Gastroesophageal sphincter (tissue), 4 donors: ENCODE results near the gene PLXNB3. TPM values are rescaled to one million over a fixed set of nuclear protein-coding genes. Genes with fewer than 3 reads are reported as not detected.

ENCODE experiments used
- ATAC-seq: fragments of 150-250 bp; one replicate; pipeline ENCODE4 v1.9.1; 2016; ENCODE audit warnings: mild to moderate bottlenecking, moderate library complexity
- H3K27ac ChIP-seq, 4 donors: fragments of 200-600 bp; sonication (generic) in 3 of 4; 1 replicate in 3 of 4; 2 replicates in 1 of 4; pipeline ENCODE4 v1.5.1; 2016 to 2019
- H3K27me3 ChIP-seq: fragments of 200-600 bp; sonication (generic); one replicate; pipeline ENCODE4 v1.5.1; 2019
- H3K36me3 ChIP-seq, 2 donors: fragments of 200-600 bp; sonication (generic); one replicate each; pipeline ENCODE4 v1.5.1; 2019; ENCODE audit warnings: control low read depth in 1 of 2
- H3K4me1 ChIP-seq, 3 donors: fragments of 200-600 bp; sonication (generic); 1 replicate in 2 of 3; 2 replicates in 1 of 3; pipeline ENCODE4 v1.5.1; 2016 to 2019; ENCODE audit warnings: control low read depth in 2 of 3
- H3K4me3 ChIP-seq, 2 donors: fragments of 200-600 bp; sonication (generic); one replicate each; pipeline ENCODE4 v1.5.1; 2019; ENCODE audit warnings: mild to moderate bottlenecking in 1 of 2, moderate library complexity in 1 of 2
- H3K9me3 ChIP-seq, 3 donors: fragments of 200-600 bp; sonication (generic); one replicate each; pipeline ENCODE4 v1.5.1; 2017 to 2019; ENCODE audit warnings: control low read depth in 2 of 3
- CTCF ChIP-seq, 4 experiments: fragments of 200-600 bp in 2 of 4; fragments of 450-650 bp in 2 of 4; sonication (generic) in 1 of 4; IDR thresholded peaks; one replicate each; pipeline ENCODE4 v1.5.1; 2017 to 2019; ENCODE audit warnings: antibody characterized with exemption in 4 of 4, mild to moderate bottlenecking in 2 of 4, moderate library complexity in 2 of 4
- EP300 ChIP-seq: sonication (generic); formaldehyde crosslinking; IDR thresholded peaks from one replicate; pipeline ENCODE4 v1.6.1; 2017; ENCODE audit warnings: antibody characterized with exemption, mild to moderate bottlenecking
- POLR2A ChIP-seq, 2 donors: fragments of 450-650 bp; IDR thresholded peaks; one replicate each; pipeline ENCODE4 v1.6.1; 2017; ENCODE audit warnings: antibody characterized with exemption in 2 of 2, mild to moderate bottlenecking in 2 of 2, moderate library complexity in 1 of 2
- POLR2AphosphoS5 ChIP-seq: sonication (generic); formaldehyde crosslinking; IDR thresholded peaks from one replicate; pipeline ENCODE4 v1.6.1; 2017; ENCODE audit warnings: antibody characterized with exemption
- WGBS, 2 donors: methylation state at CpG; one replicate each; pipeline ENCODE4 v1.1.5; 2018; ENCODE audit warnings: low coverage in 1 of 2; 5-methylcytosine and 5-hydroxymethylcytosine counted together
- total RNA-seq, 4 donors: library from RNA; depleted of rRNA; stranded (reverse); fragments of >200 nt; gene quantifications; one replicate each; pipeline ENCODE4 v1.1.0, GENCODE V29; 2016

The PLXNB3 gene
- total RNA-seq, 4 donors from 2014 or later: 9.2 to 19.2 (median 16.8) TPM

GRCh38 chrX:153772316-153773217, 8.5 kb downstream of the PLXNB3 start:
- TF ChIP-seq POLR2AphosphoS5 (no peak), CTCF (IDR thresholded peaks at IDR 0.05) (no peak)
- Histone ChIP-seq H3K36me3 (peaks cover 0 to 88% of the 10 kb centered on the region in 2 donors), H3K9me3 (no peaks in the 10 kb centered on the region), H3K27ac (no peak overlapping the region), H3K4me3 (no peak overlapping the region), H3K4me1 (peaks cover 0 to 1% (median 0%) of the 10 kb centered on the region in 3 donors), H3K27me3 (no peaks in the 10 kb centered on the region)
- WGBS, 2 donors: 40 to 82% methylated on average over 1 to 3 of the region's 21 CpGs
- ATAC-seq: no peak

GRCh38 chrX:153773218-153773611, 9.2 kb downstream of the PLXNB3 start:
- no CpG with 5 or more reads among the region's 23 CpGs for WGBS, 2 donors
- H3K27ac ChIP-seq: no peak overlapping the region
- ATAC-seq: no peak
- H3K36me3 ChIP-seq: peaks cover 0 to 94% of the 10 kb centered on the region in 2 donors
- no peaks in the 10 kb centered on the region for H3K9me3 ChIP-seq
- TF ChIP-seq EP300 (no peak), POLR2AphosphoS5 (no peak), CTCF (IDR thresholded peaks at IDR 0.05) (no peak), POLR2A (IDR thresholded peaks at IDR 0.05) (no peak)
- no peaks in the 10 kb centered on the region for H3K27me3 ChIP-seq
- no peaks in the 10 kb centered on the region for H3K4me1 ChIP-seq
- H3K4me3 ChIP-seq: no peak overlapping the region

GRCh38 chrX:153773741-153774575, 9.9 kb downstream of the PLXNB3 start:
- WGBS, 2 donors: no CpG with 5 or more reads among the region's 48 CpGs
- Histone ChIP-seq H3K4me1 (no peaks in the 10 kb centered on the region), H3K27ac (no peak overlapping the region), H3K4me3 (no peak overlapping the region), H3K36me3 (peaks cover 0 to 91% of the 10 kb centered on the region in 2 donors), H3K27me3 (no peaks in the 10 kb centered on the region), H3K9me3 (no peaks in the 10 kb centered on the region)
- ATAC-seq: no peak
- TF ChIP-seq EP300 (no peak), POLR2AphosphoS5 (no peak), CTCF (IDR thresholded peaks at IDR 0.05) (no peak), POLR2A (IDR thresholded peaks at IDR 0.05) (no peak)

- Histone ChIP-seq H3K36me3 (peaks cover 0 to 84% of the 10 kb centered on the region in 2 donors), H3K9me3 (no peaks in the 10 kb centered on the region), H3K27me3 (no peaks in the 10 kb centered on the region), H3K4me3 (no peak overlapping the region), H3K4me1 (no peaks in the 10 kb centered on the region), H3K27ac (no peak overlapping the region)
- TF ChIP-seq EP300: no peak
- no peak for TF ChIP-seq POLR2A (IDR thresholded peaks at IDR 0.05)
- no peak for TF ChIP-seq POLR2AphosphoS5
- TF ChIP-seq CTCF (IDR thresholded peaks at IDR 0.05): no peak
- no CpG with 5 or more reads among the region's 37 CpGs for WGBS, 2 donors
- ATAC-seq: no peak
Observed at GRCh38 chrX:153774576-153775292, 10.7 kb downstream of the PLXNB3 start.
